ENCODE results near the gene MUC13.

- TF ChIP-seq, protein P1, sequence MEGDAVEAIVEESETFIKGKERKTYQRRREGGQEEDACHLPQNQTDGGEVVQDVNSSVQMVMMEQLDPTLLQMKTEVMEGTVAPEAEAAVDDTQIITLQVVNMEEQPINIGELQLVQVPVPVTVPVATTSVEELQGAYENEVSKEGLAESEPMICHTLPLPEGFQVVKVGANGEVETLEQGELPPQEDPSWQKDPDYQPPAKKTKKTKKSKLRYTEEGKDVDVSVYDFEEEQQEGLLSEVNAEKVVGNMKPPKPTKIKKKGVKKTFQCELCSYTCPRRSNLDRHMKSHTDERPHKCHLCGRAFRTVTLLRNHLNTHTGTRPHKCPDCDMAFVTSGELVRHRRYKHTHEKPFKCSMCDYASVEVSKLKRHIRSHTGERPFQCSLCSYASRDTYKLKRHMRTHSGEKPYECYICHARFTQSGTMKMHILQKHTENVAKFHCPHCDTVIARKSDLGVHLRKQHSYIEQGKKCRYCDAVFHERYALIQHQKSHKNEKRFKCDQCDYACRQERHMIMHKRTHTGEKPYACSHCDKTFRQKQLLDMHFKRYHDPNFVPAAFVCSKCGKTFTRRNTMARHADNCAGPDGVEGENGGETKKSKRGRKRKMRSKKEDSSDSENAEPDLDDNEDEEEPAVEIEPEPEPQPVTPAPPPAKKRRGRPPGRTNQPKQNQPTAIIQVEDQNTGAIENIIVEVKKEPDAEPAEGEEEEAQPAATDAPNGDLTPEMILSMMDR (IDR thresholded peaks at IDR 0.05), result no peak
- TF ChIP-seq EZH2phosphoT487 (IDR thresholded peaks at IDR 0.05), result no peak
These were observed 76.3 kb downstream of the MUC13 start for GRCh38 chr3:124858275-124858674.

All from neural progenitor cell (in vitro differentiated cells).